ENCODE measurements around the gene RMC1.

DNA sequence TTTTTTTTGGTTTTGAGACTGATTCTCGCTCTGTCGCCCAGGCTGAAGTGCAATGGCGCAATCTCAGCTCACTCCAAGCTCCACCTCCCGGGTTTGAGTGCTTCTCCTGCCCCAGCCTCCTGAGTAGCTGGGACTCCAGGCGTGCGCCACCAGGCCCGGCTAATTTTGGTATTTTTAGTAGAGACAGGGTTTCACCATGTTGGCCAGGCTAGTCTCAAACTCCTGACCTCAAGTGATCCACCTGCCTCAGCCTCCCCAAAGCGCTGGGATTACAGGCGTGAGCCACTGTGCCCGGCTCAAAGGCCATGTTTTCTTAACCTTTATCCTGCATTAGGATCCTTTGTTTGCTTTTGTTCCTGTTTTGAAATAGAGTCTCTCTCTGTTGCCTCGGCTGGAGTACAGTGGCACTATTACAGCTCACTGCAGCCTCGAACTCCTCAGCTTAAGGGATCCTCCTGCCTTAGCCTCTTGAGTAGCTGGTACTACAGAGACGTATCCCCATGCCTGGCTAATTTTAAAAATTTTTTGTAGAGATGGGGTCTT is 42.0 kb downstream of the RMC1 start:
- TF ChIP-seq POLR2A (IDR thresholded peaks at IDR 0.05; ENCODE audit: low read length) (no peak), GATA1 (IDR thresholded peaks at IDR 0.05; ENCODE audit: low read depth, low read length) (no peak)

Data from erythroblast (primary cell).